GM21360 (cell line): ENCODE measurements around the gene SLC35A2.

Experiments
- ATAC-seq: cut with Tn5 transposase; IDR thresholded peaks from one replicate; pipeline ENCODE4 v1.9.1; 2021; ENCODE audit warnings: mild to moderate bottlenecking, moderate library complexity; ENCODE audit not compliant: unreplicated experiment

The SLC35A2 gene

GRCh38 chrX:48927736-48928382, 16.4 kb upstream of the SLC35A2 start:
- no peak for ATAC-seq

- ATAC-seq = no peak
These were observed 15.7 kb upstream of the SLC35A2 start for GRCh38 chrX:48927123-48927522.

- ATAC-seq = no peak
These were observed 12.8 kb upstream of the SLC35A2 start for GRCh38 chrX:48924270-48924669.

GRCh38 chrX:48923771-48924170, 12.3 kb upstream of the SLC35A2 start:
- no peak for ATAC-seq

GRCh38 chrX:48920718-48921104, 9.3 kb upstream of the SLC35A2 start:
- ATAC-seq = no peak

- no peak for ATAC-seq
These were observed 8.7 kb upstream of the SLC35A2 start for GRCh38 chrX:48919947-48920717.

GRCh38 chrX:48919360-48919841, 8.0 kb upstream of the SLC35A2 start:
- no peak for ATAC-seq

- ATAC-seq = peak; percentile 62
These were observed 7.3 kb upstream of the SLC35A2 start, which contains the start of gene PIM2 for GRCh38 chrX:48918643-48919340. Gene PIM2, minus strand, starts transcription at chrX:48919024. Its CDS starts 190 bp downstream, at chrX:48918834.

GRCh38 chrX:48918301-48918642, 6.8 kb upstream of the SLC35A2 start:
- ATAC-seq = no peak

- ATAC-seq = peak; percentile 36
These were observed 5.9 kb upstream of the SLC35A2 start for GRCh38 chrX:48917139-48918001.

- no peak for ATAC-seq
These were observed 3.4 kb upstream of the SLC35A2 start for GRCh38 chrX:48914593-48915493.

GRCh38 chrX:48913605-48914366, 2.3 kb upstream of the SLC35A2 start:
- ATAC-seq = no peak

GRCh38 chrX:48910926-48911411, 477 bp downstream of the SLC35A2 start:
- ATAC-seq = no peak

GRCh38 chrX:48909703-48910294, 1.6 kb downstream of the SLC35A2 start:
- ATAC-seq = no peak

GRCh38 chrX:48908600-48908999, 2.8 kb downstream of the SLC35A2 start:
- no peak for ATAC-seq

GRCh38 chrX:48905090-48905790, 6.2 kb downstream of the SLC35A2 start:
- ATAC-seq = no peak

GRCh38 chrX:48904626-48905025, 6.8 kb downstream of the SLC35A2 start:
- no peak for ATAC-seq

- ATAC-seq = no peak
These were observed 7.3 kb downstream of the SLC35A2 start for GRCh38 chrX:48904180-48904579.
